Gastroesophageal sphincter (tissue), 4 donors: ENCODE data around the gene STUB1. TPM values are rescaled to one million over a fixed set of nuclear protein-coding genes. Genes with fewer than 3 reads are reported as not detected.
A peak's percentile ranks its signal among the peaks of the same experiment; 100 is the strongest.

Source experiments
- ATAC-seq: fragments of 150-250 bp; one replicate; pipeline ENCODE4 v1.9.1; 2016; ENCODE audit warnings: mild to moderate bottlenecking, moderate library complexity
- H3K27ac ChIP-seq, 4 donors: fragments of 200-600 bp; sonication (generic) in 3 of 4; 1 replicate in 3 of 4; 2 replicates in 1 of 4; pipeline ENCODE4 v1.5.1; 2016 to 2019
- H3K27me3 ChIP-seq: fragments of 200-600 bp; sonication (generic); one replicate; pipeline ENCODE4 v1.5.1; 2019
- H3K36me3 ChIP-seq, 2 donors: fragments of 200-600 bp; sonication (generic); one replicate each; pipeline ENCODE4 v1.5.1; 2019; ENCODE audit warnings: control low read depth in 1 of 2
- H3K4me1 ChIP-seq, 3 donors: fragments of 200-600 bp; sonication (generic); 1 replicate in 2 of 3; 2 replicates in 1 of 3; pipeline ENCODE4 v1.5.1; 2016 to 2019; ENCODE audit warnings: control low read depth in 2 of 3
- H3K4me3 ChIP-seq, 2 donors: fragments of 200-600 bp; sonication (generic); one replicate each; pipeline ENCODE4 v1.5.1; 2019; ENCODE audit warnings: mild to moderate bottlenecking in 1 of 2, moderate library complexity in 1 of 2
- H3K9me3 ChIP-seq, 3 donors: fragments of 200-600 bp; sonication (generic); one replicate each; pipeline ENCODE4 v1.5.1; 2017 to 2019; ENCODE audit warnings: control low read depth in 2 of 3
- EP300 ChIP-seq: sonication (generic); formaldehyde crosslinking; IDR thresholded peaks from one replicate; pipeline ENCODE4 v1.6.1; 2017; ENCODE audit warnings: antibody characterized with exemption, mild to moderate bottlenecking
- POLR2A ChIP-seq, 2 donors: fragments of 450-650 bp; IDR thresholded peaks; one replicate each; pipeline ENCODE4 v1.6.1; 2017; ENCODE audit warnings: antibody characterized with exemption in 2 of 2, mild to moderate bottlenecking in 2 of 2, moderate library complexity in 1 of 2
- POLR2AphosphoS5 ChIP-seq: sonication (generic); formaldehyde crosslinking; IDR thresholded peaks from one replicate; pipeline ENCODE4 v1.6.1; 2017; ENCODE audit warnings: antibody characterized with exemption
- WGBS, 2 donors: methylation state at CpG; one replicate each; pipeline ENCODE4 v1.1.5; 2018; ENCODE audit warnings: low coverage in 1 of 2; 5-methylcytosine and 5-hydroxymethylcytosine counted together
- total RNA-seq, 4 donors: library from RNA; depleted of rRNA; stranded (reverse); fragments of >200 nt; gene quantifications; one replicate each; pipeline ENCODE4 v1.1.0, GENCODE V29; 2016
- TF ChIP-seq, protein P1 (sequence below), 4 experiments: fragments of 200-600 bp in 2 of 4; fragments of 450-650 bp in 2 of 4; sonication (generic) in 1 of 4; IDR thresholded peaks; one replicate each; pipeline ENCODE4 v1.5.1; 2017 to 2019; ENCODE audit warnings: antibody characterized with exemption in 4 of 4, mild to moderate bottlenecking in 2 of 4, moderate library complexity in 2 of 4

Gene STUB1
- total RNA-seq, 4 donors from 2014 or later, result 161 to 212 (median 179) TPM

GRCh38 chr16:683396-684070 is 3.3 kb downstream of the STUB1 start:
- TF ChIP-seq EP300 (no peak), POLR2A (IDR thresholded peaks at IDR 0.05) (no peak), POLR2AphosphoS5 (peak; percentile 3)
- WGBS, 2 donors, result 59% methylated on average over 7 of the region's 57 CpGs; no CpG with 5 or more reads in 1 of the 2 donors
- Histone ChIP-seq H3K9me3 (no peaks in the 10 kb centered on the region), H3K36me3 (peaks cover 0 to 46% of the 10 kb centered on the region in 2 donors), H3K27me3 (no peaks in the 10 kb centered on the region), H3K4me1 (peaks cover 0 to 77% (median 47%) of the 10 kb centered on the region in 3 donors), H3K4me3 (peak overlapping the region; percentile 47 to 81), H3K27ac (peak overlapping the region in 3 of 4 donors; percentile 79 to 88 (median 86))
- ATAC-seq, result no peak

DNA sequence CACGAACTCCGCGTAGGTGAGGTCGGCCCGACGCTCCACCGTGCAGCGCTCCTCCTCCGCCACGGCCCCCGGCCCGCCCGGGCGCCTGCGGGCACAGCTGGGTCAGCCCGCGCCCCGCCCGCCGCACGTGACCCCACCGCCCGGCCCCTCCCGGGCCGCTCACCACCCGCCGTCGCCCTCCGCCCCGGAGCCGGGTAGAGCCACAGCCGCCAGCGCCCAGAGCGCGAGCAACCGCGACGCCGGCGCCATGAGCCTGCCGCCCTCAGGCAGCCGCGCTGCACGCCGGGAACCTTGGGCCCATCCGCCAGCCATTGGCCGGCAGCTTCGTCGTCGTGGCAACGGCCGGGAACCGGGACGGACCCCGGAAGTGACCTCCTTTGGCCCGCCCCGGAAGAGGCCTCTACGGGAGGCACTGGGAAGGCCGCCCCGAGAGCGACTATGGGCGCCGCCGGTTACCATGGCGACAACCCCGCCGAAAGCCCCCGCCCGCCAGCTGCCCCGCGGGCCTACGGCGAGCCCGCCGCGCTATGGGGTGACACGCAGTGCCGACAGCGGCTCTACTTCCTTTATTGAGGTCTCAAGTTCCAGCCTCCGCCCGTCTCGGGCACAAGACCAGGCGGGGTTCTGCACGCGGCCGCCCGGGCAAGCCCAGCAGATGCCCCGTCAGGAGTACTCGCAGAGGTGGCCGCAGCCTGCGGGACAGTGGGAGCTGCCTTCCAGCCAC is 4.0 kb downstream of the STUB1 start, which contains the start of gene JMJD8:
Gene JMJD8, minus strand, starts transcription at position 264 of the 724 bp plus-strand sequence. Its CDS starts 15 bp downstream, at position 249.
- Histone ChIP-seq H3K4me1 (peaks cover 0 to 77% (median 51%) of the 10 kb centered on the region in 3 donors), H3K4me3 (peak within 1 kb of the TSS; percentile 47 to 81), H3K27ac (peak within 1 kb of the TSS; percentile 41 to 88 (median 82)), H3K36me3 (peaks cover 0 to 46% of the 10 kb centered on the region in 2 donors), H3K27me3 (no peaks in the 10 kb centered on the region), H3K9me3 (no peaks in the 10 kb centered on the region)
- peak; percentile 85 for ATAC-seq
- no peak for TF ChIP-seq EP300
- TF ChIP-seq, protein P1, sequence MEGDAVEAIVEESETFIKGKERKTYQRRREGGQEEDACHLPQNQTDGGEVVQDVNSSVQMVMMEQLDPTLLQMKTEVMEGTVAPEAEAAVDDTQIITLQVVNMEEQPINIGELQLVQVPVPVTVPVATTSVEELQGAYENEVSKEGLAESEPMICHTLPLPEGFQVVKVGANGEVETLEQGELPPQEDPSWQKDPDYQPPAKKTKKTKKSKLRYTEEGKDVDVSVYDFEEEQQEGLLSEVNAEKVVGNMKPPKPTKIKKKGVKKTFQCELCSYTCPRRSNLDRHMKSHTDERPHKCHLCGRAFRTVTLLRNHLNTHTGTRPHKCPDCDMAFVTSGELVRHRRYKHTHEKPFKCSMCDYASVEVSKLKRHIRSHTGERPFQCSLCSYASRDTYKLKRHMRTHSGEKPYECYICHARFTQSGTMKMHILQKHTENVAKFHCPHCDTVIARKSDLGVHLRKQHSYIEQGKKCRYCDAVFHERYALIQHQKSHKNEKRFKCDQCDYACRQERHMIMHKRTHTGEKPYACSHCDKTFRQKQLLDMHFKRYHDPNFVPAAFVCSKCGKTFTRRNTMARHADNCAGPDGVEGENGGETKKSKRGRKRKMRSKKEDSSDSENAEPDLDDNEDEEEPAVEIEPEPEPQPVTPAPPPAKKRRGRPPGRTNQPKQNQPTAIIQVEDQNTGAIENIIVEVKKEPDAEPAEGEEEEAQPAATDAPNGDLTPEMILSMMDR (IDR thresholded peaks at IDR 0.05), result peak in 1 of 4 experiments; percentile 5
- TF ChIP-seq POLR2A (IDR thresholded peaks at IDR 0.05), result peak; percentile 70 to 72
- peak; percentile 73 for TF ChIP-seq POLR2AphosphoS5
- no CpG with 5 or more reads among the region's 91 CpGs for WGBS, 2 donors

DNA sequence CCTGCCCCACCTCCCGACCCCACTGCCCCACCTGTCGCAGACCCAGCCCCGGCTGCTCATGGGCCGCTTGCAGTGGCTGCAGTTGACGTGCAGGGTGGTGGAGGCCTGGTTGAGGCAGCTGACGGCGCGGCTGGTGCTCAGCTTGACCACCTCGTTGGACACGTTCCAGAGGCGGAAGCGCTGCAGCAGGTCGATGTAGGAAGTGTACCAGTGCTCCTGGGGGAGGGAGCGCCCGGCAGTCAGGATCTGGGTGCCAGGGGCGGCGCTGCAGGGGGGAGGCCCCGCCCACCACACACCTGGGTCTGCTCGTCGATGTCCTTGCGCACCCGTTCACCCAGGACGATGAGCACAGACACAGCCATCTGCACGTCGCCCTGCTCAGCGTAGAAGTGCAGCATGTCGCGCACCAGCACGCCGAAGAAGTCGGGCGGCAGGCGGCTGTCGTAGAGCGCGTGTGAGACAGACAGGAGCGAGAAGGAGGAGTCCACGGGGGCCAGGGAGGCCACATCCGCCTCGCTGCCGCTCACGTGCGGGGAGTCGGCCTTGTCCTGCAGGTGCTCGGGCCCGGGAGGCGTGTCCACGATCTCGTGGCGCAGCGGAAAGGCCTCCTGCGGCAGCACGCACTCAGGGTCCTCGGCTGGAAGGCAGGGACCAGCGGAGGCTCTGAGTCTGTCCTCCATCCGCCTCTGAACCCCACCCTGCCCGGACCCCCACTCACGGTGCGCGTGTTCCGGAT is 4.9 kb downstream of the STUB1 start:
- Histone ChIP-seq H3K4me3 (peak overlapping the region; percentile 47 to 81), H3K27me3 (no peaks in the 10 kb centered on the region), H3K9me3 (no peaks in the 10 kb centered on the region), H3K36me3 (peaks cover 0 to 46% of the 10 kb centered on the region in 2 donors), H3K27ac (peak overlapping the region in 3 of 4 donors; percentile 79 to 88 (median 86)), H3K4me1 (peaks cover 0 to 81% (median 54%) of the 10 kb centered on the region in 3 donors)
- TF ChIP-seq POLR2AphosphoS5 (no peak), EP300 (no peak), POLR2A (IDR thresholded peaks at IDR 0.05) (no peak)
- TF ChIP-seq, protein P1 (IDR thresholded peaks at IDR 0.05), result no peak
- no CpG with 5 or more reads among the region's 61 CpGs for WGBS, 2 donors
- no peak for ATAC-seq

- WGBS, 2 donors, result 20% methylated on average over 1 of the region's 10 CpGs; no CpG with 5 or more reads in 1 of the 2 donors
- Histone ChIP-seq H3K36me3 (peaks cover 0 to 46% of the 10 kb centered on the region in 2 donors), H3K4me1 (peaks cover 0 to 84% (median 56%) of the 10 kb centered on the region in 3 donors)
Observed at GRCh38 chr16:685967-686366, 5.8 kb downstream of the STUB1 start.

More at GRCh38 chr16:685967-686366, 5.8 kb downstream of the STUB1 start:
- Histone ChIP-seq H3K9me3 (no peaks in the 10 kb centered on the region), H3K27me3 (no peaks in the 10 kb centered on the region), H3K27ac (no peak overlapping the region), H3K4me3 (no peak overlapping the region)
- TF ChIP-seq POLR2A (IDR thresholded peaks at IDR 0.05) (no peak), POLR2AphosphoS5 (no peak), EP300 (no peak)
- TF ChIP-seq, protein P1 (IDR thresholded peaks at IDR 0.05), result peak in 1 of 4 experiments; percentile 27
- ATAC-seq, result no peak
